ENCODE data around the gene MRPS30.
A peak's percentile ranks its signal among the peaks of the same experiment; 100 is the strongest.
"Not testable (repeated sequence)": the region's sequence is repeated elsewhere in the genome, so short reads cannot be mapped to it uniquely, and the experiment has no call there.

Gene MRPS30

GRCh38 chr5:44808435-44809214 lies at the start of gene MRPS30:
MRPS30 (plus strand) TSS chr5:44808947; CDS start chr5:44808963, 16 bp downstream.
- peak; percentile 92 for DNase-seq (ENCODE audit: low spot score)

GRCh38 chr5:44769200-44769876 lies 39.4 kb upstream of the MRPS30 start:
- no peak for DNase-seq (ENCODE audit: low spot score)

DNA sequence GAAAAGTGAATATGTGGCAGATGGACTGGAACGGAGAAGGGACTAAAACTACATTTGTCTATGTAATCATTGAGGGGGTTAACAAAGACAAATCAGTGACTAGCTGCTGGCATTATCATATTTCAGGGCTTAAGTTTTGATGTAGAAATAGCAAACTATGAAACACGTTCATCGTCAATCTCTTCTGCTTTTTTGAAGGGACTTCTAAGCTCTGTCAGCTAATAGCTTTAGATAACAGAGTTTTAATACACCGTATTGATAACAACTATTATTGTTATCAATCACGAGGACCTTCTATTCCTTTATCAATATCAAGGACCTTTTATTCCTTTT lies 38.9 kb upstream of the MRPS30 start:
- no peak for DNase-seq (ENCODE audit: low spot score)

GRCh38 chr5:44770780-44771717 lies 37.7 kb upstream of the MRPS30 start:
- DNase-seq (ENCODE audit: low spot score), result no peak

DNA sequence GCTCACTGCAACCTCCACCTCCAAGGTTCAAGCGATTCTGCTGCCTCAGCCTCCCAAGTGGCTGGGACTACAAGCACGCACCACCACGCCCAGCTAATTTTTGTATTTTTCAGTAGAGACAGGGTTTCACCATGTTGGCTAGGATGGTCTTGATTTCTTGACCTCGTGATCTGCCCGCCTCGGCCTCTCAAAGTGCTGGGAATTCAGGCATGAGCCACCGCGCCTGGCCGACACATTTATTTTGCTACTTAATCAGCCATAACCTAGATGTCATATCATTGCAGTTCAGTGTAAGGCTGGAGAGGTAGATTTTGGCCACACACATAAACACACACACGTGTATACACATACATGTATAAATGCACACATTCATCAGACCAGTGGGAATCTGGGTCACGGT lies 36.4 kb upstream of the MRPS30 start:
- DNase-seq (ENCODE audit: low spot score), result not testable (repeated sequence)

GRCh38 chr5:44774279-44774880 lies 34.4 kb upstream of the MRPS30 start:
- no peak for DNase-seq (ENCODE audit: low spot score)

- DNase-seq (ENCODE audit: low spot score), result no peak
These were observed 29.6 kb upstream of the MRPS30 start for GRCh38 chr5:44779167-44779566.

DNA sequence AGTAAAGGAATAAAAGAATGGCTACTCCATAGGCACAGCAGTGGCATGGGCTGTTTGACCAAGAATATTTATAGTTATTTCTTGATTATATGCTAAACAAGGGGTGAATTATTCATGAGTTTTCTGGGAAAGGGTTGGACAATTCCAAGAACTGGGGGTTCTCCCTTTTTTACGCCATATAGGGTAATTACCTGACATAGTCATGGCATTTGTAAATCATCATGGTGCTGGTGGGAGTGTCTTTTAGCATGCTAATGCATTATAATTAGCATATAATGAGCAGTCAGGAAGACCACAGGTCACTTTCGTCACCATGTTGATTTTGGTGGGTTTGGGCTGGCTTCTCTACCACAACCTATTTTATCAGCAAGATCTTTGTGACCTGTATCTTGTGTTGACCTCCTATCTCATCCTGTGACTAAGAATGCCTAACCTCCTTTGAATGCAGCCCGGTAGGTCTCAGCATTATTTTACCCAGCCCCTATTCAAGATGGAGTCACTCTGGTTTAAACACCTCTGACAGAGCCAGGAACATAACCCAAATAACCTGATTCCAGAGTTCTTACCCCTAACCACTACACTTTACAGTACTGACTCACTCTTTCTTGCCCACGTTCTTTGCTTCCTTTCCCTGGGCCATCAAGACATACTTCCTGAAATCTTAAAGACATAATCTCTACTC lies 25.0 kb upstream of the MRPS30 start:
- DNase-seq (ENCODE audit: low spot score), result no peak

GRCh38 chr5:44787731-44788130 lies 21.0 kb upstream of the MRPS30 start:
- DNase-seq (ENCODE audit: low spot score), result no peak

GRCh38 chr5:44789372-44789995 lies 19.3 kb upstream of the MRPS30 start:
- not testable (repeated sequence) for DNase-seq (ENCODE audit: low spot score)

DNA sequence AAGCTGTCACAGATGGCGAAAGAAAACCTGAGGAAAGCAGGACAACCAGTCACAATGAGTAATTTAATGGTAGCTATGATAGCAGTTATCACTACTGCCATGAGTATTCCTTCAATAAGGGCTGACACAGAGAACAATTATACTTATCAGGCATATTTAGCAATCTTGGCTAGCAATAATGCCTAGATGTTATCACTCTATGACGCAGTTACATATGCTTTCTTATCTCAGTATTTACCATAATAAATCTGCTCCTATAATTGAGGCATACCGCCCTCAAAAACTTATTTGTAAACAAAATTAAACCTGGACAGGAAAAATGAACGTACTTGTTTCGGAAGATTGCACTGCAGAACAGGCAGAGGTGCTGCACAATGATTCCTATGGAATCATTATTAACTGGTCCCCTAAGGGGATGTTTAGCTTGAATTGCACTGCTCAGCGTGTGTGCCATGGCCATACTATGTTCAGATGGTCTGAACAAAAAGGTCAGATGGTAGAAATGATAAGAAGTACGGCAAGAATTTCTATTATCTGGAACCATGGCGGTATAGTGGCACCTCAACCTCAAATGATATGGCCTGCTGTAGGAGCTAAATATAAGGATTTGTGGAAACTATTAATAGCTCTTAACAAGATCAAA lies 16.6 kb upstream of the MRPS30 start:
- DNase-seq (ENCODE audit: low spot score), result not testable (repeated sequence)

DNA sequence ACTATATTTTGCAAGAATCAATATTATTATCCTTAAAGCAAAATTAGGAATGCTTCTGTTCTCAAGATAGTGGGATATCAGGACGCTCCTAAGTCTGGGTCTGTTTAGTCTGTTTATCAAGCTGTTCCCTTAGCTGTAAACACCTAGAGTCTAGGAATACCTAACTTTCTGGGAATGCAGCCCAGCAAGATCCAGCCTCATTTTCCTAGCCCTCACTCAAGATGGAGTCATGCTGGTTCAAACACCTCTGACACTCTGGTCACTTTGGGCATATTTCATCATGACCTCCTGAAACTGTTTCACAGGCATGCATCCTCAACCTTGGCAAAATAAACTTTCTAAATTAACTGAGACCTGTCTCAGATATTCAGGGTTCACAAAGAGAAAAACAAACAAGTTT lies 14.4 kb upstream of the MRPS30 start:
- DNase-seq (ENCODE audit: low spot score), result no peak

DNA sequence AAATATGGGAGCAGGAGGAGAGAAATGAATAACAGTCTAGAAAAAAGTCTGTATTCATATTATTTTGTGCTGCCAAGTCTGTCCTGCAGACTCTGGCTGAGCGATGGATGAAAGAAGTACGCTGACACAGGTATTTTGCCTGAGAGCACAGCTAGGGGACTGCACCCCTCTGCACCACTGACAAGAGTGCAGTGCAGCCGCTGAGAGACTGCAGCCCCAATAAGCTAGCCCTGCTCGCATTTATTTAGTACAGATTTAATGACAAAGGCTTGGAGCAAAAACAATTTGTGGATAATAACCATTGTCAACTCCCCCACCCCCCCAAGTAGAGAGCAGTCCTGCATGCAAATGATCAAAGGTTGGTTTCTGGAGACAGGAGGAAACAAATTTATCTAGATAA lies 13.3 kb upstream of the MRPS30 start:
- DNase-seq (ENCODE audit: low spot score), result no peak

DNA sequence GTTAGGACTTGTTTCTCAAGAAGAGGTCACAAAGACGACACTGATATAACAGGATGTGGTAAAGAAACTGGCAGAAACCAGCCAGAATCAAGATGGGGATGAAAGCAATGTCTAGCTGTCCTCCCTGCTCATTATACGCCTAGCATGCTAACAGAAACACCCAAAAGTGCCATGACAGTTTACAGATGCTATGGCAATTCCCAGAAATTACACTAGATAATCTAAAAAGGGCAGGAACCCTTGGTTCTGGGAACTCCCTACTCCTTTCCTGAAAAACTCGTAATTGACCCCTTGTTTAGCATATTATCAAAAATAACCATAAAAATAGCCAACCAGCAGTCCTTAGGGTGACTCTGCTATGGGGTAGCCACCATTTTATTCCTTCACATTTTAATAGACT lies 10.9 kb upstream of the MRPS30 start:
- DNase-seq (ENCODE audit: low spot score), result no peak

GRCh38 chr5:44801992-44802391 lies 6.8 kb upstream of the MRPS30 start:
- no peak for DNase-seq (ENCODE audit: low spot score)

DNA sequence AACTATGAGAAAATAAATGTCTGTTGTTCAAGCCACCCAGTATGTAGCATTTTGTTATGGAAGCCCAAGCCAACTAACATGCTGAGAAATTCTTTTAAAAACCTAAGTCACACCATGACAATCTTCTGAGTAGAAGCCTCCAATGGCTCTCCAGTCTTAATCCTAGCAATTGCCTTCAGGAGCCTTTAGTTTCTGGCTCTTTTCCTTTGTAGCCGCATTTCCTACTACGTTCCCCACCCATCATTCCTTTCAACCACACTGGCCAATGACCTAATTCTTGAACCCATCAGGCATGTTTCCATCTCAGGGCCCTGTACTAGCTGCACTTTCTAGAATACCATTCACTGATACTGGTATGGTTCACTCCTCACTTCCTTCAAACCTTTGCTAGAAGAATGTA lies 2.1 kb upstream of the MRPS30 start:
- DNase-seq (ENCODE audit: low spot score), result no peak

- no peak for DNase-seq (ENCODE audit: low spot score)
These were observed 1.5 kb upstream of the MRPS30 start for GRCh38 chr5:44807269-44807668.

GRCh38 chr5:44809215-44809955 lies 638 bp downstream of the MRPS30 start:
- DNase-seq (ENCODE audit: low spot score), result no peak

DNA sequence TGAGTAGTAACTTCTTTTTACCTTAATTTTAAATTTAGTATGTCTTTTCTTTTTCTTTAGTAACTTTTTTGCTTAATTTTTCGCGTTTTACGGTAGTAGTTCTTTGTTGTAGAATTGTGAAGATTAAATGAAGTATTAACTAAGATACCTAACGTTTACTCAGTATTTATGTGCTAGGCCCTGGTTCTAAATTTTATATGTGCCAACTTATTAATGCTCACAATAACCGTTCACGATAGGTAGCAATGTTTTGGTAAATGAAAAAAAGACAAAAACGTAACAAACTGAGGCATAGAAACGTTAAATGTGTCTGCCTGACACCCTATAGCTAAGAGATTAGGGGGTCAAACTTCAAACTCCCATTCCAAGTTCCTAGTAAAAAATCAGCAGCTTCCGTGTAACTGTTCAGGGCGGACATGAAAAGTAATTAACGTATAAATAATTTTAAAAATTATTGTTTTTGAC lies 1.2 kb downstream of the MRPS30 start:
- DNase-seq (ENCODE audit: low spot score), result no peak

GRCh38 chr5:44814761-44815160 lies 6.0 kb downstream of the MRPS30 start:
- DNase-seq (ENCODE audit: low spot score), result no peak

All from left forelimb (tissue), 1 donor.